ENCODE measurements around the gene SLC22A9. TPM values are rescaled to one million over a fixed set of nuclear protein-coding genes. Genes with fewer than 3 reads are reported as not detected.

The SLC22A9 gene
- total RNA-seq, 1 experiment from 2014 or later = not detected

- intact Hi-C loops (cut with micrococcal nuclease) = no loop called here
- Mint-ChIP-seq H3K4me1 (ENCODE audit: insufficient read depth, unreplicated experiment) (no peaks in the 10 kb centered on the region), H3K36me3 (ENCODE audit: insufficient read depth, unreplicated experiment) (no peaks in the 10 kb centered on the region), H3K9me3 (ENCODE audit: unreplicated experiment) (no peaks in the 10 kb centered on the region), H3K4me3 (ENCODE audit: unreplicated experiment) (no peak overlapping the region), H3K27me3 (ENCODE audit: insufficient read depth, unreplicated experiment) (peaks cover 64% of the 10 kb centered on the region), H3K27ac (ENCODE audit: low read depth, unreplicated experiment) (no peak overlapping the region)
- POLR2A ChIA-PET = no interaction called here
- BruUV-seq (replicated peaks) = no TSS peak
- CTCF ChIA-PET = no interaction called here
- DNase-seq (ENCODE audit: unreplicated experiment) = no peak
- TF ChIP-seq, protein P1, sequence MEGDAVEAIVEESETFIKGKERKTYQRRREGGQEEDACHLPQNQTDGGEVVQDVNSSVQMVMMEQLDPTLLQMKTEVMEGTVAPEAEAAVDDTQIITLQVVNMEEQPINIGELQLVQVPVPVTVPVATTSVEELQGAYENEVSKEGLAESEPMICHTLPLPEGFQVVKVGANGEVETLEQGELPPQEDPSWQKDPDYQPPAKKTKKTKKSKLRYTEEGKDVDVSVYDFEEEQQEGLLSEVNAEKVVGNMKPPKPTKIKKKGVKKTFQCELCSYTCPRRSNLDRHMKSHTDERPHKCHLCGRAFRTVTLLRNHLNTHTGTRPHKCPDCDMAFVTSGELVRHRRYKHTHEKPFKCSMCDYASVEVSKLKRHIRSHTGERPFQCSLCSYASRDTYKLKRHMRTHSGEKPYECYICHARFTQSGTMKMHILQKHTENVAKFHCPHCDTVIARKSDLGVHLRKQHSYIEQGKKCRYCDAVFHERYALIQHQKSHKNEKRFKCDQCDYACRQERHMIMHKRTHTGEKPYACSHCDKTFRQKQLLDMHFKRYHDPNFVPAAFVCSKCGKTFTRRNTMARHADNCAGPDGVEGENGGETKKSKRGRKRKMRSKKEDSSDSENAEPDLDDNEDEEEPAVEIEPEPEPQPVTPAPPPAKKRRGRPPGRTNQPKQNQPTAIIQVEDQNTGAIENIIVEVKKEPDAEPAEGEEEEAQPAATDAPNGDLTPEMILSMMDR (IDR thresholded peaks at IDR 0.05; ENCODE audit: unreplicated experiment) = no peak
Measured at GRCh38 chr11:63371396-63371795, 1.8 kb downstream of the SLC22A9 start.

DNA sequence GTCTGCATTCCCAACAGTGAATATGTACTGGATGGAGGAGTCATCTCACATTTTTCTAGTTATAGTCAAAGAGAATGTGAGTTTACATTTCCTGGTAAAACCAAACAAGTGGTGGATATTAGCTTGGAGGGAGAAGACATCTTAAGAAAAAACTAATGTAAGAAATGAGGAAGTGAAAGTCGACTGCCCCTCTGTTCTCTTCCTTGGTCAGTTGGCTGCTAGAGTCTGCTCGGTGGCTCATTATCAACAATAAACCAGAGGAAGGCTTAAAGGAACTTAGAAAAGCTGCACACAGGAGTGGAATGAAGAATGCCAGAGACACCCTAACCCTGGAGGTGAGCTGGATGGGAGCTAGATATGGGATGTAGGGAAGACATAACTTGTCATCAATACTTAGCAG lies 5.8 kb downstream of the SLC22A9 start:
- no peak for DNase-seq (ENCODE audit: unreplicated experiment)

GRCh38 chr11:63380130-63380529 lies 10.5 kb downstream of the SLC22A9 start:
- no TSS peak for BruUV-seq (replicated peaks)
- no peak overlapping the region for H3K4me3 Mint-ChIP-seq (ENCODE audit: unreplicated experiment)
- POLR2A ChIA-PET = no interaction called here
- TF ChIP-seq, protein P1 (IDR thresholded peaks at IDR 0.05; ENCODE audit: unreplicated experiment) = no peak
- H3K9me3 Mint-ChIP-seq (ENCODE audit: unreplicated experiment) = no peaks in the 10 kb centered on the region
- DNase-seq (ENCODE audit: unreplicated experiment) = no peak
- H3K27ac Mint-ChIP-seq (ENCODE audit: low read depth, unreplicated experiment) = no peak overlapping the region
- peaks cover 75% of the 10 kb centered on the region for H3K27me3 Mint-ChIP-seq (ENCODE audit: insufficient read depth, unreplicated experiment)
- no peaks in the 10 kb centered on the region for H3K36me3 Mint-ChIP-seq (ENCODE audit: insufficient read depth, unreplicated experiment)
- CTCF ChIA-PET = no interaction called here
- no peaks in the 10 kb centered on the region for H3K4me1 Mint-ChIP-seq (ENCODE audit: insufficient read depth, unreplicated experiment)
- intact Hi-C loops (cut with micrococcal nuclease) = no loop called here

More for the DNA sequence above, 5.8 kb downstream of the SLC22A9 start:
- ChIA-PET POLR2A (no interaction called here), CTCF (no interaction called here)
- Mint-ChIP-seq H3K36me3 (ENCODE audit: insufficient read depth, unreplicated experiment) (no peaks in the 10 kb centered on the region), H3K4me1 (ENCODE audit: insufficient read depth, unreplicated experiment) (no peaks in the 10 kb centered on the region), H3K27me3 (ENCODE audit: insufficient read depth, unreplicated experiment) (peaks cover 85% of the 10 kb centered on the region), H3K9me3 (ENCODE audit: unreplicated experiment) (no peaks in the 10 kb centered on the region), H3K4me3 (ENCODE audit: unreplicated experiment) (no peak overlapping the region), H3K27ac (ENCODE audit: low read depth, unreplicated experiment) (no peak overlapping the region)
- TF ChIP-seq, protein P1 (IDR thresholded peaks at IDR 0.05; ENCODE audit: unreplicated experiment) = no peak
- intact Hi-C loops (cut with micrococcal nuclease) = no loop called here
- BruUV-seq (replicated peaks) = no TSS peak

DNA sequence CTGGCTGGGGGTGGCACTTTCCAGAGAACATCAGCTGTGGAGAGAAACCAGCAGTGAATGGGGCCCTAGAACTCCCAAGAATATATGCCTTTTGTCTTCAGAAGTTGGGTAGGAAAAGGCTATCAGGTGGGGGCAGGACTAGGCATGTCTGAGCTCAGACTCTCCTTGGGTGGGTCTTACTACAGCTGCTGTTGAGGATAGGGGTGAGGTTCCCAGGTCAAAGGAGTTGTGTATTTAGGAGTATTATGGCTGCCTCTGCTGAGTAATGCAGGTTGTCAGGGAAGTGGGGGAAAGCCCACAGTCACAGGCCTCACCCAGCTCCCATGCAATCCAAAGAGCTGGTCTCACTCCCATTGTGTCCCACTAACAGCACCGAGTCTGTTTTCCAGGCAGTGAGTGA lies 26.1 kb downstream of the SLC22A9 start:
- H3K36me3 Mint-ChIP-seq (ENCODE audit: insufficient read depth, unreplicated experiment) = no peaks in the 10 kb centered on the region
- no peak for DNase-seq (ENCODE audit: unreplicated experiment)
- no peaks in the 10 kb centered on the region for H3K4me1 Mint-ChIP-seq (ENCODE audit: insufficient read depth, unreplicated experiment)

More for the DNA sequence above, 26.1 kb downstream of the SLC22A9 start:
- Mint-ChIP-seq H3K9me3 (ENCODE audit: unreplicated experiment) (no peaks in the 10 kb centered on the region), H3K27me3 (ENCODE audit: insufficient read depth, unreplicated experiment) (peaks cover 80% of the 10 kb centered on the region), H3K4me3 (ENCODE audit: unreplicated experiment) (no peak overlapping the region), H3K27ac (ENCODE audit: low read depth, unreplicated experiment) (no peak overlapping the region)
- BruUV-seq (replicated peaks) = no TSS peak
- ChIA-PET CTCF (no interaction called here), POLR2A (no interaction called here)
- intact Hi-C loops (cut with micrococcal nuclease) = no loop called here
- TF ChIP-seq, protein P1 (IDR thresholded peaks at IDR 0.05; ENCODE audit: unreplicated experiment) = no peak

Measured in MCF 10A (cell line).